IMR-90 (cell line): Measurements from ENCODE around the gene SLC2A13. TPM values are rescaled to one million over a fixed set of nuclear protein-coding genes. Genes with fewer than 3 reads are reported as not detected.

Experiments
- ATAC-seq: fragments of 200-7000 bp; cut with Tn5 transposase; 2 replicates; pipeline ENCODE4 v1.9.1; 2020; ENCODE audit warnings: low read depth, mild to moderate bottlenecking, moderate library complexity
- BruUV-seq: library from RNA; stranded (reverse); fragments of 400-500 nt; replicated peaks from 2 replicates; lab custom pipeline; 2021; lab: Mats Ljungman, UMichigan
- CTCF ChIA-PET: fragments of 300-600 bp; formaldehyde crosslinking; extraction: SDS; loops from one replicate; lab custom pipeline; 2021; ENCODE audit warnings: antibody characterized with exemption; lab: Yijun Ruan, JAX
- POLR2A ChIA-PET: fragments of 300-600 bp; sonication (Branson Sonifier 250); formaldehyde crosslinking; loops from one replicate; lab custom pipeline; 2022; ENCODE audit warnings: antibody characterized with exemption; ENCODE audit not compliant: unreplicated experiment; lab: Charles Lee
- DNase-seq: peaks from one replicate; pipeline ENCODE4 v3.0.0; 2013
- H2AFZ ChIP-seq: replicated peaks from 2 replicates; pipeline ENCODE3; 2013; ENCODE audit warnings: low read length, mild to moderate bottlenecking; ENCODE audit not compliant: poor library complexity
- H2AK5ac ChIP-seq: 2 replicates; pipeline ENCODE4 v1.6.1; 2013; ENCODE audit warnings: low read depth, low read length, inconsistent platforms
- H2AK9ac ChIP-seq: replicated peaks from 2 replicates; pipeline ENCODE3; 2013; ENCODE audit warnings: mild to moderate bottlenecking, low read depth, low read length, moderate library complexity; ENCODE audit not compliant: poor library complexity
- H2BK120ac ChIP-seq: 2 replicates; pipeline ENCODE4 v1.6.1; 2013; ENCODE audit warnings: low read depth, low read length, inconsistent platforms
- H2BK15ac ChIP-seq: 3 replicates; pipeline ENCODE4 v1.6.1; 2013; ENCODE audit warnings: low read depth, low read length, inconsistent platforms
- H2BK20ac ChIP-seq: 2 replicates; pipeline ENCODE4 v1.6.1; 2013; ENCODE audit warnings: low read depth, mild to moderate bottlenecking, inconsistent platforms, low read length, moderate library complexity
- H2BK5ac ChIP-seq: 2 replicates; pipeline ENCODE4 v1.6.1; 2013; ENCODE audit warnings: mild to moderate bottlenecking, low read depth, low read length, inconsistent platforms; ENCODE audit not compliant: poor library complexity, severe bottlenecking
- H3K14ac ChIP-seq: replicated peaks from 2 replicates; pipeline ENCODE4 v1.6.1; 2013; ENCODE audit warnings: low read depth, low read length, inconsistent platforms
- H3K18ac ChIP-seq: 2 replicates; pipeline ENCODE4 v1.6.1; 2013; ENCODE audit warnings: low read depth, low read length, control low read depth
- H3K23ac ChIP-seq: 2 replicates; pipeline ENCODE4 v1.6.1; 2013; ENCODE audit warnings: low read depth, low read length, inconsistent platforms
- H3K27ac ChIP-seq: 2 replicates; pipeline ENCODE4 v1.5.1; 2013; ENCODE audit warnings: mild to moderate bottlenecking, control low read depth, low read length; ENCODE audit not compliant: insufficient read depth
- H3K27me3 ChIP-seq: 2 replicates; pipeline ENCODE4 v1.6.1; 2013; ENCODE audit warnings: low read length; ENCODE audit not compliant: control insufficient read depth, insufficient read depth
- H3K36me3 ChIP-seq: 2 replicates; pipeline ENCODE4 v1.6.1; 2013; ENCODE audit warnings: low read length, mixed read lengths; ENCODE audit not compliant: control insufficient read depth, insufficient read depth
- H3K4ac ChIP-seq: 2 replicates; pipeline ENCODE4 v1.6.1; 2013; ENCODE audit warnings: low read depth, low read length, inconsistent platforms
- H3K4me1 ChIP-seq: 2 replicates; pipeline ENCODE4 v1.6.1; 2013; ENCODE audit warnings: low read length, mixed read lengths; ENCODE audit not compliant: control insufficient read depth, insufficient read depth
- H3K4me2 ChIP-seq: 2 replicates; pipeline ENCODE4 v1.6.1; 2013; ENCODE audit warnings: low read depth, mild to moderate bottlenecking, control low read depth, low read length, moderate library complexity
- H3K4me3 ChIP-seq: 2 replicates; pipeline ENCODE4 v1.5.1; 2013; ENCODE audit warnings: low read depth, mild to moderate bottlenecking, control low read depth, low read length, moderate library complexity; ENCODE audit not compliant: insufficient read depth
- H3K56ac ChIP-seq: 2 replicates; pipeline ENCODE4 v1.6.1; 2013; ENCODE audit warnings: low read length, inconsistent platforms; ENCODE audit not compliant: insufficient read depth; ENCODE audit errors: extremely low read depth
- H3K79me1 ChIP-seq, 2 experiments: 2 replicates each; pipeline ENCODE4 v1.6.1; 2013; ENCODE audit warnings: low read length in 2 of 2, inconsistent platforms in 1 of 2, low read depth in 1 of 2
- H3K9ac ChIP-seq: 2 replicates; pipeline ENCODE4 v1.6.1; 2013; ENCODE audit warnings: low read depth, low read length, control low read depth
- H3K9me1 ChIP-seq: 2 replicates; pipeline ENCODE4 v1.6.1; 2013; ENCODE audit warnings: low read length, inconsistent platforms; ENCODE audit not compliant: insufficient read depth
- H3K9me3 ChIP-seq: 2 replicates; pipeline ENCODE4 v1.6.1; 2013; ENCODE audit warnings: low read length; ENCODE audit not compliant: control insufficient read depth, insufficient read depth
- H4K20me1 ChIP-seq: 2 replicates; pipeline ENCODE4 v1.6.1; 2013; ENCODE audit warnings: low read length, inconsistent platforms; ENCODE audit not compliant: insufficient read depth
- H4K5ac ChIP-seq: 2 replicates; pipeline ENCODE4 v1.6.1; 2013; ENCODE audit warnings: mild to moderate bottlenecking, low read depth, low read length, control low read depth
- H4K8ac ChIP-seq, 2 experiments: 2 replicates each; pipeline ENCODE4 v1.6.1; 2013; ENCODE audit warnings: low read depth in 2 of 2, low read length in 2 of 2, control low read depth in 1 of 2, inconsistent platforms in 1 of 2
- H4K91ac ChIP-seq: 2 replicates; pipeline ENCODE4 v1.6.1; 2013; ENCODE audit warnings: low read depth, low read length, inconsistent platforms; ENCODE audit not compliant: insufficient read depth
- BHLHE40 ChIP-seq: fragments of 150-350 bp; IDR thresholded peaks from 2 replicates; pipeline ENCODE4 v1.6.1; 2016; ENCODE audit warnings: mild to moderate bottlenecking, low read depth, low read length
- CEBPB ChIP-seq: IDR thresholded peaks from 2 replicates; pipeline ENCODE4 v1.6.1; 2012; ENCODE audit warnings: low read depth, low read length, improper control_type of control experiment
- CHD1 ChIP-seq: IDR thresholded peaks from 2 replicates; pipeline ENCODE4 v1.6.1; 2012; ENCODE audit warnings: low read depth, low read length, improper control_type of control experiment
- CTCF ChIP-seq: conservative IDR thresholded peaks from 2 replicates; pipeline ENCODE4 v1.5.1; 2012; ENCODE audit warnings: mild to moderate bottlenecking, low read depth, low read length, improper control_type of control experiment
- FOS ChIP-seq: fragments of 150-350 bp; IDR thresholded peaks from 2 replicates; pipeline ENCODE4 v1.6.1; 2016; ENCODE audit warnings: low read depth, low read length
- MAFK ChIP-seq: IDR thresholded peaks from 2 replicates; pipeline ENCODE4 v1.6.1; 2012; ENCODE audit warnings: low read depth, low read length, improper control_type of control experiment
- MAZ ChIP-seq: IDR thresholded peaks from 2 replicates; pipeline ENCODE4 v1.6.1; 2012; ENCODE audit warnings: low read depth, mild to moderate bottlenecking, low read length, improper control_type of control experiment, moderate library complexity, borderline replicate concordance
- MXI1 ChIP-seq: IDR thresholded peaks from 2 replicates; pipeline ENCODE4 v1.6.1; 2012; ENCODE audit warnings: low read depth, mild to moderate bottlenecking, low read length, moderate library complexity, borderline replicate concordance
- NFE2L2 ChIP-seq: fragments of 150-350 bp; IDR thresholded peaks from 2 replicates; pipeline ENCODE4 v1.6.1; 2016; ENCODE audit warnings: low read depth, mild to moderate bottlenecking, low read length
- POLR2A ChIP-seq: IDR thresholded peaks from 2 replicates; pipeline ENCODE4 v1.6.1; 2012; ENCODE audit warnings: mild to moderate bottlenecking, low read depth, low read length
- RAD21 ChIP-seq: IDR thresholded peaks from 2 replicates; pipeline ENCODE4 v1.6.1; 2012; ENCODE audit warnings: low read length, improper control_type of control experiment
- RFX5 ChIP-seq: IDR thresholded peaks from 2 replicates; pipeline ENCODE4 v1.8.0; 2012; ENCODE audit warnings: low read depth, mild to moderate bottlenecking, low read length, moderate library complexity
- SMC3 ChIP-seq: fragments of 150-350 bp; IDR thresholded peaks from 2 replicates; pipeline ENCODE4 v1.6.1; 2016; ENCODE audit warnings: low read depth, mild to moderate bottlenecking, antibody characterized with exemption, low read length, moderate library complexity
- USF2 ChIP-seq: fragments of 150-350 bp; IDR thresholded peaks from 2 replicates; pipeline ENCODE4 v1.6.1; 2017; ENCODE audit warnings: mild to moderate bottlenecking, antibody characterized with exemption, low read length, low read depth
- WGBS, 2 experiments: methylation state at CpG; one replicate each; pipeline versions ENCODE4 v1.1.5 to v1.1.7; 2013; ENCODE audit warnings: missing lambda C conversion rate in 2 of 2; ENCODE audit not compliant: insufficient read length in 1 of 2; ENCODE audit errors: extremely low coverage in 2 of 2; 5-methylcytosine and 5-hydroxymethylcytosine counted together
- dilution Hi-C: fragments of 300-500 bp; cut with HindIII; formaldehyde crosslinking; loops from one replicate; pipeline ENCODE4 v1.14.3; 2018; ENCODE audit warnings: low sequenced_read_pairs; ENCODE audit not compliant: unreplicated experiment
- in situ Hi-C: fragments of 300-500 bp; cut with MboI; formaldehyde crosslinking; loops from 3 replicates; pipeline ENCODE4 v1.14.3; 2019; ENCODE audit warnings: low sequenced_read_pairs, inconsistent platforms, mixed read lengths
- intact Hi-C: fragments of 100-400 bp; cut with micrococcal nuclease; formaldehyde crosslinking; loops from 2 replicates; pipeline ENCODE4 v1.10.0; 2022
- polyA plus RNA-seq, 3 experiments: library from polyadenylated mRNA; depleted of rRNA; stranded (reverse); fragments of >200 nt; gene quantifications; 2 replicates each; pipeline ENCODE4 v1.2.3, GENCODE V29; 2012; ENCODE audit warnings: low replicate concordance in 1 of 3
- total RNA-seq: library from RNA; depleted of rRNA; stranded (reverse); fragments of >200 nt; gene quantifications from 2 replicates; pipeline ENCODE4 v1.2.3, GENCODE V29; 2012

SLC2A13 gene
- total and polyA plus RNA-seq, 2 of the 4 experiments (the other 2 are of a cell fraction), result 1.5 to 3.9 TPM

DNA sequence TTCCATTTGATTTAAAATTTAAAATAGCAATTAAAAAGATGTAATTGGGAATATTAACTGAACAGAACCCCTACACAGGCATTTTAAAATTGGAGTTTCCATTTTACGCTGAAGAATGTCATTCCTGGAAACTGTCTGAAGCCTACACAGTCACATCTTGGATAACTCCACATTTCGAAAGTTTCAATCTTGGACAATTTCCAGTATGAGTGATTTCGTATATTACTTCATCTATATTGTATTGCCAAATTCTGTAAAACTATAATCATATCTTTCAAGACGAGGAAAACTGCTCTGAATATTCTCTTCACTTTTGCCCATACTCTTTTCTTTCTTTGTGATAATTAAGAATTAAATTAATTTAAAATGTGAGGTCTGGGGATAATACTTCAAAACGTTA is 292.1 kb downstream of the SLC2A13 start:
- Histone ChIP-seq H4K8ac (no peak overlapping the region), H3K4me3 (no peak overlapping the region), H4K91ac (no peak overlapping the region), H3K14ac (no peak overlapping the region), H3K9me1 (no peaks in the 10 kb centered on the region), H2BK120ac (no peak overlapping the region), H3K9ac (no peak overlapping the region), H3K9me3 (no peaks in the 10 kb centered on the region), H3K23ac (no peak overlapping the region), H3K79me1 (no peaks in the 10 kb centered on the region), H3K36me3 (no peaks in the 10 kb centered on the region), H4K5ac (no peak overlapping the region), H3K4me1 (no peaks in the 10 kb centered on the region), H2AK5ac (no peak overlapping the region), H4K20me1 (no peaks in the 10 kb centered on the region), H3K4ac (no peak overlapping the region), H2BK20ac (no peak overlapping the region), H3K56ac (no peak overlapping the region), H3K4me2 (no peak overlapping the region), H2AFZ (no peak overlapping the region), H2BK5ac (no peak overlapping the region), H2AK9ac (no peak overlapping the region), H3K27me3 (no peaks in the 10 kb centered on the region), H3K18ac (no peak overlapping the region), H2BK15ac (no peak overlapping the region), H3K27ac (no peak overlapping the region)
- DNase-seq, result peak; percentile 22
- dilution Hi-C loops (no loop called here), in situ Hi-C loops (no loop called here), intact Hi-C loops (no loop called here)
- no peak for TF ChIP-seq CEBPB
- TF ChIP-seq RFX5, result no peak
- no peak for TF ChIP-seq BHLHE40
- TF ChIP-seq CTCF, result no peak
- no peak for TF ChIP-seq CHD1
- no peak for TF ChIP-seq RAD21
- no peak for TF ChIP-seq NFE2L2
- no peak for TF ChIP-seq SMC3
- TF ChIP-seq USF2, result no peak
- no peak for TF ChIP-seq POLR2A
- no peak for TF ChIP-seq MAZ
- no peak for TF ChIP-seq FOS
- no peak for TF ChIP-seq MXI1
- no peak for TF ChIP-seq MAFK
- ChIA-PET CTCF (no interaction called here), POLR2A (no interaction called here)
- BruUV-seq, result no TSS peak
- no CpG with 5 or more reads among the region's 5 CpGs for WGBS, 2 experiments
- no peak for ATAC-seq
